Ascending aorta (tissue), 2 donors: ENCODE measurements around the gene KCNA3. TPM values are rescaled to one million over a fixed set of nuclear protein-coding genes. Genes with fewer than 3 reads are reported as not detected.

Experiments used
- DNase-seq, 2 donors: peaks; one replicate each; pipeline ENCODE4 v3.0.0-alpha.2; 2019; ENCODE audit warnings: low spot score in 2 of 2
- H3K27ac ChIP-seq, 2 donors: fragments of 200-600 bp; sonication (generic); one replicate each; pipeline ENCODE4 v1.5.1; 2016 to 2017; ENCODE audit warnings: mild to moderate bottlenecking in 1 of 2
- H3K27me3 ChIP-seq: fragments of 200-600 bp; sonication (generic); one replicate; pipeline ENCODE4 v1.5.1; 2017
- H3K36me3 ChIP-seq, 2 donors: fragments of 200-600 bp; sonication (generic); one replicate each; pipeline ENCODE4 v1.5.1; 2016
- H3K4me1 ChIP-seq, 2 donors: fragments of 200-600 bp; sonication (generic); one replicate each; pipeline ENCODE4 v1.5.1; 2016 to 2017; ENCODE audit warnings: mild to moderate bottlenecking in 1 of 2
- H3K4me3 ChIP-seq, 2 donors: fragments of 200-600 bp; sonication (generic); one replicate each; pipeline ENCODE4 v1.5.1; 2016 to 2017; ENCODE audit warnings: mild to moderate bottlenecking in 1 of 2
- H3K9me3 ChIP-seq, 2 donors: fragments of 200-600 bp; sonication (generic); one replicate each; pipeline ENCODE4 v1.5.1; 2016
- intact Hi-C: fragments of 100-400 bp; cut with DNase I; formaldehyde crosslinking; loops from one replicate; pipeline ENCODE4 v1.15.1; 2023
- total RNA-seq: library from RNA; depleted of rRNA; stranded (reverse); fragments of >200 nt; gene quantifications from one replicate; pipeline ENCODE4 v1.1.0, GENCODE V29; 2016
- TF ChIP-seq, protein P1 (sequence below), 3 experiments: fragments of 200-600 bp in 2 of 3; fragments of 450-650 bp in 1 of 3; sonication (generic) in 2 of 3; IDR thresholded peaks; one replicate each; pipeline ENCODE4 v1.5.1; 2016 to 2019; ENCODE audit warnings: antibody characterized with exemption in 3 of 3, mild to moderate bottlenecking in 1 of 3, moderate library complexity in 1 of 3

KCNA3 gene
- total RNA-seq, 1 donor from 2014 or later, result not detected

DNA sequence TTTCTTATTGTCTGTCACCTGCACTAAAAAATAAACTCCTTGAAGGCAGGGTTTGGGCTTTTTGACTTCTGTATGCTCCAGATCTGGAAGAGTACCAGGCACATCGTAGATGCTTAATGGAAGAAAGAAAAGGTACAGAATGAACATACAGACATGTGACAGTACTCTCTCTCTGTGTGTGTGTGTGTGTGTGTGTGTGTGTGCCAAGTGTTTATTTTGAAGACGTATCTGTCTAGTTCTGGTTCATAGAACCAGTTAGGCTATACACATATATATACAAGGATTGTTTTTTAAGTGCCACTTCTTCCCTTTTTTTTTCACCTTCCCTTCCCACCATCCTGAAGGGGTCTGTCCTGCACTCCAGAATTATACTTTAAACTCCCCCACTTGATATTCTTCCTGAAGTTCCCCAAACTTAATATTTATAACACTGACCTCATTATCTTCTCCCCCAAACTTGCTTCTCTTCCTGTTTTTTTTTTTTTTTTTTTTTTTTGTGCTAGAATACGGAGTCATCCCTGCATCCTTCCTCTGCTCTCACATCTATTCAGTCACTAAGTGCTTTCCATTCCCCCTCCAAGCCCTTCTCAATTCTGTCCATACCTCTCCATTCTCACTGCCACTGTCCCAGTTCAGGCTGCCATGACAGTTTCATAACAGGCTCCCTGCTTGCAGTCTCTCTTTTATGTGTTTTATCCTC, 5.4 kb upstream of the KCNA3 start:
- TF ChIP-seq, protein P1, sequence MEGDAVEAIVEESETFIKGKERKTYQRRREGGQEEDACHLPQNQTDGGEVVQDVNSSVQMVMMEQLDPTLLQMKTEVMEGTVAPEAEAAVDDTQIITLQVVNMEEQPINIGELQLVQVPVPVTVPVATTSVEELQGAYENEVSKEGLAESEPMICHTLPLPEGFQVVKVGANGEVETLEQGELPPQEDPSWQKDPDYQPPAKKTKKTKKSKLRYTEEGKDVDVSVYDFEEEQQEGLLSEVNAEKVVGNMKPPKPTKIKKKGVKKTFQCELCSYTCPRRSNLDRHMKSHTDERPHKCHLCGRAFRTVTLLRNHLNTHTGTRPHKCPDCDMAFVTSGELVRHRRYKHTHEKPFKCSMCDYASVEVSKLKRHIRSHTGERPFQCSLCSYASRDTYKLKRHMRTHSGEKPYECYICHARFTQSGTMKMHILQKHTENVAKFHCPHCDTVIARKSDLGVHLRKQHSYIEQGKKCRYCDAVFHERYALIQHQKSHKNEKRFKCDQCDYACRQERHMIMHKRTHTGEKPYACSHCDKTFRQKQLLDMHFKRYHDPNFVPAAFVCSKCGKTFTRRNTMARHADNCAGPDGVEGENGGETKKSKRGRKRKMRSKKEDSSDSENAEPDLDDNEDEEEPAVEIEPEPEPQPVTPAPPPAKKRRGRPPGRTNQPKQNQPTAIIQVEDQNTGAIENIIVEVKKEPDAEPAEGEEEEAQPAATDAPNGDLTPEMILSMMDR (IDR thresholded peaks at IDR 0.05), result no peak
- no peak for DNase-seq
- no peak overlapping the region for H3K4me3 ChIP-seq
- no peaks in the 10 kb centered on the region for H3K9me3 ChIP-seq
- no peaks in the 10 kb centered on the region for H3K4me1 ChIP-seq
- no peak overlapping the region for H3K27ac ChIP-seq
- intact Hi-C loops, result no loop called here
- H3K36me3 ChIP-seq, result no peaks in the 10 kb centered on the region
- peaks cover 6% of the 10 kb centered on the region for H3K27me3 ChIP-seq

DNA sequence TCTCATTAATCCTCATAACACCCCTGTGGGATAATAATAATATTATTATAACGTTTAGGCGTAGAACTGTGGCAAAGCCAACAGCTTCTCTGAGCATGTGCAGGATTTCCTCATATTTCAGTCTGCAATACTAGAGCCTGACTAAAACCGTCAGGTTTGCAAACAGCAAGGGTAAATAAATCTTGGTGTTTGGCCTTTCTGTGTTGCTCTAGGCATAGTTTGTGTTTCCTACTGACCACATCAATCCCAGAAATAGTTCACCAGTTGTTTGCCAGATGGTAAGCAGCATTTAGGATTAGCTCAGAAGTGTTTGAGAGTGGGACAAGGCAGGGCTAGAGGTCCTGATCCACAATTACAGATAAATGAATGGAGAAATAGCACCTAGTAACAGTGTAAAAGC, 2.8 kb upstream of the KCNA3 start:
- intact Hi-C loops, result no loop called here
- H3K4me3 ChIP-seq, result no peak overlapping the region
- peaks cover 24% of the 10 kb centered on the region for H3K27me3 ChIP-seq
- H3K4me1 ChIP-seq, result no peaks in the 10 kb centered on the region
- no peak for DNase-seq
- H3K9me3 ChIP-seq, result no peaks in the 10 kb centered on the region
- H3K27ac ChIP-seq, result no peak overlapping the region
- no peaks in the 10 kb centered on the region for H3K36me3 ChIP-seq
- TF ChIP-seq, protein P1 (IDR thresholded peaks at IDR 0.05), result no peak

DNA sequence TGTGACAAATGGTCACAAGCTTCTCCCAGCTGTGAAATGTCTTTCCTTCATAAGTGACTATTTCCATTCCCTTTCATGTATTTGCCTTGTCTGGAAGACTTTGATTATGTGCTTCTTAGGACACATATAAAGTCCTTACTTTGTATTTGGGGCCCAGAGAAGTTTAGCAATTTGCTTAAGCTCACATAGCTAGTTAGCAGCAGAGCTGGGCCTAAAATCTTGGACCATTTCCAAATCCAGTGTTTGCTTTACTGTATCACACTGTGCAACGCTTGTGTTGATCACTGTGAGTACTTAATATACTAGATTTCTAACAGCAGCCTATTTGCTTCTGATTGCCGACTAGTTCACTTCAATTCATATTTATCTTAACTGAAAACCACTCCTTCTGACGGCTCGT, 2.2 kb upstream of the KCNA3 start:
- Histone ChIP-seq H3K4me1 (no peaks in the 10 kb centered on the region), H3K4me3 (no peak overlapping the region), H3K27ac (no peak overlapping the region), H3K36me3 (no peaks in the 10 kb centered on the region), H3K9me3 (no peaks in the 10 kb centered on the region), H3K27me3 (peaks cover 25% of the 10 kb centered on the region)
- TF ChIP-seq, protein P1 (IDR thresholded peaks at IDR 0.05), result no peak
- no peak for DNase-seq
- intact Hi-C loops, result no loop called here

DNA sequence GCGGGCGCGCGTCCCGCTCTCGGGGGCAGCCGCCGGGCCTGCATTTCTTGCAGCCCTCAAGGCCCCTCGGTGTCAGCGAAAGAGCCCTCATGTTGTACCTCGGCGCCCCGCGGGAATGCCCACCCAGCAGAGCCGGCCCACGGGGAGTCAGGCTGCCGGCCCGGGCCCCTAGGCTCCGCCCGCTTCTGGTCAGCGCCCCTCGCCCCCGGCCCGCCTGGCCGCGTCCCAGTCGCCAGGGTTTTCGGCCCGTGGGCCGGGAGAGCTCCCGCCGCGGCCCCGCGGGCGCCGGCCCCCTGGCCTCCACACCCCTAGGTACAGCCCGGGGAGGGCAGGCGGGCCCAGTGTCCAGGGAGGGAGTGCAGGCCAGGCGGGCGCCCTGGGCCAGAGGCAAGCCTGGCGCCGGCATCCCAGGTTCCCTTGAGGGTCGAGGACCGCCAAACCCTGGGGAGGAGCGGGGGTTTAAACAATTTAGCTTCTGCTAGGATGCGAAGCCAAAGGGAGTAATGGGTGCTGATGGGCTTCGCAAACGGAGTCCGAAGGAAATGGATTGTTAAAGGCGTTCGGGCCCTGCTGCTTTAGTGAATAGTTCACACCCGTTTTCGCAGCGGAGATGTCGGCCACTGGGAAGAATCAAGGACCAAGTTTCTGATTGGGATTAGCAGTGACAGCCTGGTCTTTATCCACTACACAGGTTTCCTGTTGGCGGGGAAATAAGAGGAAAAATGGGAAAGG, 486 bp upstream of the KCNA3 start:
- Histone ChIP-seq H3K36me3 (no peaks in the 10 kb centered on the region), H3K4me3 (peak overlapping the region; percentile 45 to 56), H3K9me3 (no peaks in the 10 kb centered on the region), H3K27ac (no peak overlapping the region), H3K4me1 (no peaks in the 10 kb centered on the region), H3K27me3 (peaks cover 25% of the 10 kb centered on the region)
- DNase-seq, result no peak
- TF ChIP-seq, protein P1 (IDR thresholded peaks at IDR 0.05), result no peak
- intact Hi-C loops, result no loop called here

DNA sequence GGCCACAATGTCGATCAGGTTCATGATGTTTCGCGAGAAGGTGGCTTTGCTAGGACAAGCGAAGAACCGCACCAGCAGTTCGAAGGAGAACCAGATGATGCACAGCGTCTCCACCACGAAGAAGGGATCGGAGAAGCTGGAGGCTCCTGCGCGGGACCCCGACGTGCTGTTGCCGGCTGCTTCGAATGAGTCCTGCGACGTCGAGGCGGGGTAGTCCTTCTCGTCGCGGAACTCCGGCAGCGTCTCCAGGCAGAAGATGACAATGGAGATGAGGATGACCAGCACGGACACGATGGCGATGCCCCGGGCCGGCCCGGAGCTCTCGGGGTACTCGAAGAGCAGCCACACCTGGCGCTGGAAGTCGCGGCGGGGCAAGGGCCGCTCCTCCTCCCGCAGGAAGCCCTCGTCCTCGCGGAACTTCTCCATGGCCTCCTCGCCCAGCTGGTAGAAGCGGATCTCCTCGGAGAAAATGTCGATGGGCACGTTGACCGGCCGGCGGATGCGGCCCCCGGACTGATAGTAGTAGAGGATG, 869 bp downstream of the KCNA3 start:
- Histone ChIP-seq H3K36me3 (no peaks in the 10 kb centered on the region), H3K9me3 (no peaks in the 10 kb centered on the region), H3K4me3 (peak overlapping the region; percentile 45 to 56), H3K27me3 (peaks cover 25% of the 10 kb centered on the region), H3K4me1 (no peaks in the 10 kb centered on the region), H3K27ac (no peak overlapping the region)
- DNase-seq, result no peak
- TF ChIP-seq, protein P1 (IDR thresholded peaks at IDR 0.05), result no peak
- intact Hi-C loops, result no loop called here
